ENCODE results near the gene SC5D.

The SC5D gene

DNA sequence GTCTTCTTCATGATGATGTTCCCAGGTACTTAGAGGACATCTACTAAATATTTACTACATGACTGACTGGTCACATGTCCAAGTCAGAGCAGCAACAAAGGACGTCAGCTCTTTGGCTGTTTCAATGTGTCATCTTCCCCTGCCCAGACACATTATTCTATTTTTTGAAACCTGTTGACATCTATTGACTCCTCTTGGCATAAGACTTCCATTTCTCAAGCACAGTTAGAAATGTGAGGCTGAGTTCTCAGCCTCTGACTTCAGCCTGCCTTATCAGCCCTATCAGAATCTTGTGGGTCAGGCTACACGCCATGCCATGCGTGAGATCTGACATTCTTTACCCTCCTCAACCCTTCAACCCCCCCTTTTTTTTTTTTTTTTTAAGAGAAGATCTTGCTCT lies 63.8 kb downstream of the SC5D start:
- no peak for DNase-seq (ENCODE audit: low spot score)

All from left forelimb (tissue), 1 donor.